ENCODE results near the gene GCFC2.

GCFC2 gene

GRCh38 chr2:75616406-75616805 is 94.3 kb downstream of the GCFC2 start:
- ChIA-PET CTCF (interaction anchor here (0.7 kb wide), 1 partner anchor 1485 kb away, joined by 3 read pairs; no protein-coding TSS in a partner anchor), POLR2A (no interaction called here)
- TF ChIP-seq SP1 (IDR thresholded peaks at IDR 0.05) (no peak), FOXM1 (IDR thresholded peaks at IDR 0.05; ENCODE audit: borderline replicate concordance) (no peak), L3MBTL2 (conservative IDR thresholded peaks at IDR 0.05) (no peak), LEF1 (IDR thresholded peaks at IDR 0.05; ENCODE audit: borderline replicate concordance) (no peak), ARNT (IDR thresholded peaks at IDR 0.05) (no peak), CTBP1 (IDR thresholded peaks at IDR 0.05; ENCODE audit: borderline replicate concordance) (no peak)
- no peak for DNase-seq (ENCODE audit: extremely low spot score)

GRCh38 chr2:75614162-75614651 is 96.5 kb downstream of the GCFC2 start:
- POLR2A ChIA-PET, result no interaction called here
- CTCF ChIA-PET, result no interaction called here
- no peak for DNase-seq (ENCODE audit: extremely low spot score)
- TF ChIP-seq ELF4 (IDR thresholded peaks at IDR 0.05), result no peak
- no peak for TF ChIP-seq TARDBP (IDR thresholded peaks at IDR 0.05)
- TF ChIP-seq NFRKB (IDR thresholded peaks at IDR 0.05), result no peak
- TF ChIP-seq CTBP1 (IDR thresholded peaks at IDR 0.05; ENCODE audit: borderline replicate concordance), result no peak
- TF ChIP-seq FOXM1 (IDR thresholded peaks at IDR 0.05; ENCODE audit: borderline replicate concordance), result no peak
- TF ChIP-seq LEF1 (IDR thresholded peaks at IDR 0.05; ENCODE audit: borderline replicate concordance), result no peak
- TF ChIP-seq FOXK2 (IDR thresholded peaks at IDR 0.05), result no peak
- no peak for TF ChIP-seq ARNT (IDR thresholded peaks at IDR 0.05)
- TF ChIP-seq PKNOX1 (IDR thresholded peaks at IDR 0.05), result no peak
- no peak for TF ChIP-seq L3MBTL2 (conservative IDR thresholded peaks at IDR 0.05)
- TF ChIP-seq ZNF384 (IDR thresholded peaks at IDR 0.05), result no peak
- TF ChIP-seq BHLHE40 (IDR thresholded peaks at IDR 0.05; ENCODE audit: borderline replicate concordance), result no peak
- TF ChIP-seq SUZ12 (IDR thresholded peaks at IDR 0.05), result no peak
- no peak for TF ChIP-seq FOXA1 (IDR thresholded peaks at IDR 0.05)
- no peak for TF ChIP-seq SP1 (IDR thresholded peaks at IDR 0.05)
- TF ChIP-seq HDGF (IDR thresholded peaks at IDR 0.05; ENCODE audit: borderline replicate concordance), result no peak

- DNase-seq (ENCODE audit: extremely low spot score), result no peak
- CTCF ChIA-PET, result interaction anchor here (0.7 to 1.2 kb wide), 2 partner anchors 52 to 60 kb away, joined by 3 read pairs; partner anchors contain the start of gene EVA1A
- POLR2A ChIA-PET, result no interaction called here
- TF ChIP-seq ZNF384 (IDR thresholded peaks at IDR 0.05) (no peak), NFRKB (IDR thresholded peaks at IDR 0.05) (no peak), SP1 (IDR thresholded peaks at IDR 0.05) (no peak), FOXK2 (IDR thresholded peaks at IDR 0.05) (no peak), FOXA1 (IDR thresholded peaks at IDR 0.05) (no peak), BHLHE40 (IDR thresholded peaks at IDR 0.05; ENCODE audit: borderline replicate concordance) (no peak), CTBP1 (IDR thresholded peaks at IDR 0.05; ENCODE audit: borderline replicate concordance) (no peak), ARNT (IDR thresholded peaks at IDR 0.05) (no peak), TARDBP (IDR thresholded peaks at IDR 0.05) (no peak), ELF4 (IDR thresholded peaks at IDR 0.05) (no peak), L3MBTL2 (conservative IDR thresholded peaks at IDR 0.05) (no peak), LEF1 (IDR thresholded peaks at IDR 0.05; ENCODE audit: borderline replicate concordance) (no peak), HDGF (IDR thresholded peaks at IDR 0.05; ENCODE audit: borderline replicate concordance) (no peak), PKNOX1 (IDR thresholded peaks at IDR 0.05) (no peak), SUZ12 (IDR thresholded peaks at IDR 0.05) (no peak), FOXM1 (IDR thresholded peaks at IDR 0.05; ENCODE audit: borderline replicate concordance) (no peak)
Measured at GRCh38 chr2:75612862-75613243, 97.9 kb downstream of the GCFC2 start.
